K562 (cell line): Measurements from ENCODE around the gene MAP3K6. TPM values are rescaled to one million over a fixed set of nuclear protein-coding genes. Genes with fewer than 3 reads are reported as not detected.
A peak's percentile ranks its signal among the peaks of the same experiment; 100 is the strongest.

Experiments used
- ATF2 ChIP-seq: sonication (generic); formaldehyde crosslinking; IDR thresholded peaks from 2 replicates; pipeline ENCODE4 v1.8.1; 2022; ENCODE audit warnings: missing genetic modification reagents
- ATF7 ChIP-seq: fragments of 450-650 bp; IDR thresholded peaks from 2 replicates; pipeline ENCODE4 v1.7.1; 2014; ENCODE audit warnings: mild to moderate bottlenecking, moderate library complexity
- E2F1 ChIP-seq: sonication (generic); formaldehyde crosslinking; IDR thresholded peaks from 2 replicates; pipeline ENCODE4 v1.8.1; 2023; ENCODE audit warnings: mild to moderate bottlenecking, missing genetic modification reagents, moderate library complexity
- HMGN3 ChIP-seq: IDR thresholded peaks from 2 replicates; pipeline ENCODE4 v1.6.1; 2011; ENCODE audit warnings: borderline replicate concordance, low read depth, mild to moderate bottlenecking, mixed read lengths, low read length; ENCODE audit not compliant: insufficient read length; ENCODE audit errors: extremely low read depth
- IRF2 ChIP-seq: sonication (generic); formaldehyde crosslinking; IDR thresholded peaks from 2 replicates; pipeline ENCODE4 v1.8.1; 2022; ENCODE audit warnings: mild to moderate bottlenecking, missing genetic modification reagents
- KLF16 ChIP-seq: IDR thresholded peaks from 2 replicates; pipeline ENCODE4 v1.6.1; 2016; ENCODE audit warnings: antibody characterized with exemption
- MAZ ChIP-seq, 2 experiments: fragments of 450-650 bp in 1 of 2; sonication (generic) in 1 of 2; formaldehyde crosslinking; IDR thresholded peaks in 1 of 2; conservative IDR thresholded peaks in 1 of 2; 2 replicates each; pipeline versions ENCODE4 v1.4.0 to v1.5.0; 2020; ENCODE audit warnings: mild to moderate bottlenecking in 1 of 2, missing genetic modification reagents in 1 of 2
- MYBL2 ChIP-seq, 2 experiments: fragments of 450-650 bp in 1 of 2; sonication (generic) in 1 of 2; formaldehyde crosslinking in 1 of 2; IDR thresholded peaks; 2 replicates each; pipeline versions ENCODE4 v1.6.1 to v1.8.1; 2017 to 2022; ENCODE audit warnings: borderline replicate concordance in 1 of 2, inconsistent platforms in 1 of 2, low read depth in 1 of 2, mild to moderate bottlenecking in 1 of 2, missing genetic modification reagents in 1 of 2, moderate library complexity in 1 of 2
- PHTF2 ChIP-seq: fragments of 250-450 bp; sonication (Bioruptor Pico); IDR thresholded peaks from 2 replicates; pipeline ENCODE4 v1.5.0; 2021; ENCODE audit warnings: mild to moderate bottlenecking
- SMC3 ChIP-seq: conservative IDR thresholded peaks from 2 replicates; pipeline ENCODE4 v1.6.1; 2011; ENCODE audit warnings: low read depth, low read length, improper control_type of control experiment; ENCODE audit not compliant: insufficient read depth
- TRIM28 ChIP-seq: fragments of 450-650 bp; IDR thresholded peaks from 2 replicates; pipeline ENCODE4 v1.6.1; 2017
- TSC22D4 ChIP-seq: fragments of 450-650 bp; IDR thresholded peaks from 2 replicates; pipeline ENCODE4 v1.6.1; 2016; ENCODE audit warnings: missing genetic modification characterization, missing biosample characterization, control low read depth
- XRCC5 ChIP-seq: fragments of 200-400 bp; formaldehyde crosslinking; IDR thresholded peaks from 2 replicates; pipeline ENCODE4 v1.6.1; 2017; ENCODE audit warnings: low read depth, mild to moderate bottlenecking, low read length
- ZC3H8 ChIP-seq: fragments of 450-650 bp; IDR thresholded peaks from 2 replicates; pipeline ENCODE4 v1.6.1; 2017
- ZFX ChIP-seq: sonication (generic); formaldehyde crosslinking; IDR thresholded peaks from 2 replicates; pipeline ENCODE4 v1.8.0; 2022; ENCODE audit warnings: mild to moderate bottlenecking, missing genetic modification reagents, moderate library complexity
- ZMIZ1 ChIP-seq, 2 experiments: fragments of 150-350 bp in 1 of 2; IDR thresholded peaks; 2 replicates each; pipeline ENCODE4 v1.6.1; 2012 to 2016; ENCODE audit warnings: low read depth in 2 of 2, low read length in 2 of 2, mild to moderate bottlenecking in 1 of 2, moderate library complexity in 1 of 2
- ZNF668 ChIP-seq: fragments of 250-450 bp; sonication (Bioruptor Pico); IDR thresholded peaks from 2 replicates; pipeline ENCODE4 v1.8.0; 2022; ENCODE audit warnings: mild to moderate bottlenecking, inconsistent platforms
- ZNF764 ChIP-seq: fragments of 250-450 bp; sonication (Bioruptor Pico); IDR thresholded peaks from 2 replicates; pipeline ENCODE4 v1.4.0; 2020; ENCODE audit warnings: low read depth, mild to moderate bottlenecking, moderate library complexity
- polyA plus RNA-seq, 8 experiments: library from polyadenylated mRNA; depleted of rRNA in 4 of 8; stranded (reverse) in 5 of 8; unstranded in 3 of 8; fragments of >200 nt; fragmentation: Nextera tagmentation in 2 of 8; fragmentation: Illumina TruSeq in 1 of 8; extraction: Ambion mirVana in 2 of 8; extraction: Trizol in 1 of 8; gene quantifications; 2 replicates each; pipeline versions ENCODE4 v1.2.1 to v1.2.3, GENCODE V29; 2011 to 2014; ENCODE audit warnings: inconsistent platforms in 1 of 8, missing spikeins in 1 of 8
- total RNA-seq, 7 experiments: library from RNA; depleted of rRNA in 6 of 7; stranded (reverse); fragments of >200 nt in 6 of 7; fragmentation: Illumina TruSeq in 2 of 7; extraction: Trizol in 2 of 7; gene quantifications; 2 replicates each; pipeline versions ENCODE4 v1.2.1 to v1.2.3, GENCODE V29; 2011 to 2021; ENCODE audit warnings: low replicate concordance in 1 of 7

Gene MAP3K6
- total and polyA plus RNA-seq, 9 of the 15 experiments (the other 6 are each of a cell fraction or from before 2014, with no cell fraction given) = 0.99 to 21.9 (median 7.0) TPM

GRCh38 chr1:27357281-27358037 lies 9.3 kb downstream of the MAP3K6 start (continued):
- TF ChIP-seq ATF7 = 0 out of 2 replicates have a peak, but pooled peaks have one; percentile 39
- TF ChIP-seq ZNF668 (CRISPR knock-in tag) = no peak
- no peak for TF ChIP-seq ZC3H8
- peak; percentile 25; the same call in 1 of the 2 replicates for TF ChIP-seq IRF2 (CRISPR knock-in tag)
- TF ChIP-seq KLF16 = peak; percentile 69
- peak; percentile 82; the same call in 1 of the 2 replicates for TF ChIP-seq XRCC5
- no peak for TF ChIP-seq TSC22D4 (tag)
- peak; percentile 73 for TF ChIP-seq SMC3
- no peak for TF ChIP-seq MYBL2 (IDR thresholded peaks at IDR 0.05; ENCODE audit: low read depth)
- peak; percentile 36; the same call in 1 of the 2 replicates for TF ChIP-seq MYBL2 (CRISPR knock-in tag; IDR thresholded peaks at IDR 0.05; ENCODE audit: borderline replicate concordance)
- 0 out of 2 replicates have a peak, but pooled peaks have one; percentile 52 for TF ChIP-seq ATF2 (CRISPR knock-in tag)
- peak; percentile 71 for TF ChIP-seq ZFX
- no peak for TF ChIP-seq TRIM28
- peak; percentile 42 to 77 for TF ChIP-seq MAZ (CRISPR knock-in tag; conservative IDR thresholded peaks at IDR 0.05 in 1 of 2, IDR thresholded peaks at IDR 0.05 in 1 of 2)
- 0 out of 2 replicates have a peak, but pooled peaks have one; percentile 37 for TF ChIP-seq ZNF764 (CRISPR knock-in tag)
- TF ChIP-seq ZMIZ1 (IDR thresholded peaks at IDR 0.05; ENCODE audit: low read depth in 2 of 2, low read length in 2 of 2) = 0 out of 4 replicates have a peak, but pooled peaks of 1 of the 2 experiments have one; percentile 36
- peak; percentile 33 for TF ChIP-seq HMGN3
- TF ChIP-seq E2F1 = peak; percentile 65; the same call in 1 of the 2 replicates
- no peak for TF ChIP-seq PHTF2 (CRISPR knock-in tag)
